H1 (cell line): ENCODE data around the gene ASCC2. TPM values are rescaled to one million over a fixed set of nuclear protein-coding genes. Genes with fewer than 3 reads are reported as not detected.

Source experiments
- CTCF ChIA-PET: fragments of 300-600 bp; sonication (Branson Sonifier 250); formaldehyde crosslinking; loops from one replicate; lab custom pipeline; 2021; ENCODE audit not compliant: partially characterized antibody; lab: Charles Lee
- POLR2A ChIA-PET: fragments of 300-600 bp; sonication (Branson Sonifier 250); formaldehyde crosslinking; loops from one replicate; lab custom pipeline; 2021; ENCODE audit warnings: inconsistent platforms; ENCODE audit not compliant: partially characterized antibody; lab: Charles Lee
- DNase-seq, 2 experiments: peaks; one replicate each; pipeline versions ENCODE4 v3.0.0 to v3.0.0-alpha.2; 2010 to 2022; ENCODE audit warnings: low spot score in 2 of 2, low read depth in 1 of 2, mixed read lengths in 1 of 2
- FAIRE-seq: peaks from 2 replicates; lab custom pipeline; 2011; peaks lifted over from hg19 to GRCh38; lab: Jason Lieb, UNC
- H2AFZ ChIP-seq: 2 replicates; pipeline ENCODE4 v1.8.1; 2012; ENCODE audit warnings: low read length, inconsistent platforms
- H2AK5ac ChIP-seq: 2 replicates; pipeline ENCODE4 v1.6.1; 2013; ENCODE audit warnings: low read depth, low read length
- H2BK120ac ChIP-seq: replicated peaks from 2 replicates; pipeline ENCODE3; 2013; ENCODE audit warnings: low read depth, low read length, inconsistent platforms
- H2BK12ac ChIP-seq: 2 replicates; pipeline ENCODE4 v1.6.1; 2013; ENCODE audit warnings: low read depth, low read length
- H2BK15ac ChIP-seq: 2 replicates; pipeline ENCODE4 v1.6.1; 2013; ENCODE audit warnings: low read length
- H2BK20ac ChIP-seq: 2 replicates; pipeline ENCODE4 v1.6.1; 2013; ENCODE audit warnings: low read length
- H2BK5ac ChIP-seq: 2 replicates; pipeline ENCODE4 v1.6.1; 2013; ENCODE audit warnings: low read depth, low read length
- H3K14ac ChIP-seq: 2 replicates; pipeline ENCODE4 v1.6.1; 2013; ENCODE audit warnings: inconsistent platforms; ENCODE audit not compliant: insufficient read length
- H3K18ac ChIP-seq: 2 replicates; pipeline ENCODE4 v1.6.1; 2013; ENCODE audit warnings: low read length; ENCODE audit errors: extremely low read depth
- H3K23ac ChIP-seq: 2 replicates; pipeline ENCODE4 v1.6.1; 2013; ENCODE audit warnings: inconsistent platforms; ENCODE audit not compliant: insufficient read length
- H3K23me2 ChIP-seq: 2 replicates; pipeline ENCODE4 v1.6.1; 2013; ENCODE audit warnings: low read depth, low read length
- H3K27ac ChIP-seq: 2 replicates; pipeline ENCODE4 v1.6.1; 2011; ENCODE audit warnings: low read depth, low read length, inconsistent platforms
- H3K27me3 ChIP-seq, 4 experiments: replicated peaks in 1 of 4; 1 replicate in 1 of 4; 2 replicates in 3 of 4; pipeline versions ENCODE4 v1.6.1 to v1.8.1; 2011 to 2013; ENCODE audit warnings: low read length in 3 of 4, mild to moderate bottlenecking in 3 of 4, inconsistent platforms in 2 of 4, mixed read lengths in 2 of 4, moderate library complexity in 1 of 4; ENCODE audit not compliant: control insufficient read depth in 3 of 4, insufficient read depth in 3 of 4; ENCODE audit errors: extremely low read depth in 1 of 4
- H3K36me3 ChIP-seq, 4 experiments: 2 replicates each; pipeline versions ENCODE4 v1.6.1 to v1.8.1; 2011 to 2013; ENCODE audit warnings: mild to moderate bottlenecking in 4 of 4, low read length in 3 of 4, moderate library complexity in 2 of 4, control low read depth in 1 of 4, inconsistent platforms in 1 of 4; ENCODE audit not compliant: insufficient read depth in 4 of 4, control insufficient read depth in 2 of 4
- H3K4ac ChIP-seq: replicated peaks from 2 replicates; pipeline ENCODE3; 2013; ENCODE audit warnings: low read length, low read depth, mixed read lengths, inconsistent platforms; ENCODE audit not compliant: insufficient read length
- H3K4me1 ChIP-seq, 4 experiments: replicated peaks in 1 of 4; 1 replicate in 1 of 4; 2 replicates in 3 of 4; pipeline versions ENCODE4 v1.6.1 to v1.8.1; 2011 to 2013; ENCODE audit warnings: low read length in 3 of 4, inconsistent platforms in 2 of 4, mixed read lengths in 1 of 4; ENCODE audit not compliant: insufficient read depth in 4 of 4, control insufficient read depth in 3 of 4
- H3K4me2 ChIP-seq, 2 experiments: 2 replicates each; pipeline versions ENCODE4 v1.6.1 to v1.8.1; 2011 to 2013; ENCODE audit warnings: low read depth in 2 of 2, low read length in 2 of 2, control low read depth in 1 of 2, inconsistent platforms in 1 of 2, mild to moderate bottlenecking in 1 of 2; ENCODE audit not compliant: insufficient read depth in 1 of 2
- H3K4me3 ChIP-seq, 4 experiments: fragments of 200-600, 300-600 bp in 1 of 4; sonication (generic), shearing (Covaris generic), sonication (Bioruptor Twin) in 1 of 4; 2 replicates each; pipeline versions ENCODE4 v1.5.1 to v1.8.1; 2011 to 2016; ENCODE audit warnings: low read length in 4 of 4, low read depth in 3 of 4, control low read depth in 2 of 4, inconsistent platforms in 2 of 4, mild to moderate bottlenecking in 2 of 4, mixed read lengths in 1 of 4, moderate library complexity in 1 of 4; ENCODE audit not compliant: insufficient read depth in 2 of 4; ENCODE audit errors: extremely low read depth in 1 of 4
- H3K56ac ChIP-seq: replicated peaks from 2 replicates; pipeline ENCODE3; 2013; ENCODE audit warnings: low read depth, mild to moderate bottlenecking, mixed read lengths, low read length, inconsistent platforms; ENCODE audit not compliant: insufficient read length
- H3K79me1 ChIP-seq: 2 replicates; pipeline ENCODE4 v1.6.1; 2013; ENCODE audit warnings: low read depth, low read length, control low read depth
- H3K79me2 ChIP-seq, 2 experiments: 2 replicates each; pipeline versions ENCODE4 v1.6.1 to v1.8.1; 2012 to 2013; ENCODE audit warnings: low read length in 2 of 2, mild to moderate bottlenecking in 2 of 2, inconsistent platforms in 1 of 2; ENCODE audit not compliant: insufficient read depth in 2 of 2, control insufficient read depth in 1 of 2
- H3K9ac ChIP-seq, 4 experiments: replicated peaks in 1 of 4; 1 replicate in 1 of 4; 2 replicates in 3 of 4; pipeline versions ENCODE4 v1.6.1 to v1.8.1; 2011 to 2013; ENCODE audit warnings: low read depth in 3 of 4, low read length in 3 of 4, control low read depth in 2 of 4, mild to moderate bottlenecking in 2 of 4, moderate library complexity in 2 of 4, inconsistent platforms in 1 of 4; ENCODE audit errors: extremely low read depth in 1 of 4
- H3K9me3 ChIP-seq, 2 experiments: 2 replicates each; pipeline versions ENCODE4 v1.6.1 to v1.8.1; 2012 to 2013; ENCODE audit warnings: mild to moderate bottlenecking in 2 of 2, moderate library complexity in 2 of 2, control low read depth in 1 of 2, inconsistent platforms in 1 of 2, low read depth in 1 of 2, low read length in 1 of 2, mixed read lengths in 1 of 2; ENCODE audit not compliant: insufficient read depth in 2 of 2
- H4K20me1 ChIP-seq, 2 experiments: replicated peaks in 1 of 2; 2 replicates each; pipeline versions ENCODE3 to v1.8.1; 2011 to 2013; ENCODE audit warnings: inconsistent platforms in 2 of 2, low read length in 2 of 2, mild to moderate bottlenecking in 1 of 2; ENCODE audit not compliant: insufficient read depth in 2 of 2, control insufficient read depth in 1 of 2
- H4K5ac ChIP-seq: 2 replicates; pipeline ENCODE4 v1.6.1; 2013; ENCODE audit warnings: low read length, low read depth, mixed read lengths, inconsistent platforms; ENCODE audit not compliant: insufficient read length
- H4K8ac ChIP-seq: 2 replicates; pipeline ENCODE4 v1.8.0; 2013; ENCODE audit warnings: mild to moderate bottlenecking, moderate library complexity, low read length, inconsistent platforms; ENCODE audit not compliant: insufficient read depth; ENCODE audit errors: extremely low read depth
- H4K91ac ChIP-seq: replicated peaks from 2 replicates; pipeline ENCODE3; 2013; ENCODE audit warnings: low read length, mixed read lengths, inconsistent platforms; ENCODE audit not compliant: insufficient read length
- CEBPB ChIP-seq: IDR thresholded peaks from 2 replicates; pipeline ENCODE4 v1.6.1; 2012; ENCODE audit warnings: low read depth, low read length
- FOSL1 ChIP-seq: IDR thresholded peaks from 2 replicates; pipeline ENCODE4 v1.6.1; 2011; ENCODE audit warnings: mild to moderate bottlenecking, low read depth, low read length, moderate library complexity; ENCODE audit not compliant: insufficient read depth
- HDAC6 ChIP-seq: IDR thresholded peaks from one replicate; pipeline ENCODE4 v1.7.1; 2012; ENCODE audit warnings: low read depth, mild to moderate bottlenecking, inconsistent platforms, low read length, moderate library complexity
- KDM1A ChIP-seq: fragments of 200-600, 300-600 bp; sonication (generic); IDR thresholded peaks from 2 replicates; pipeline ENCODE4 v1.7.1; 2016; ENCODE audit warnings: mild to moderate bottlenecking, low read length, borderline replicate concordance
- PHF8 ChIP-seq: fragments of 200-600 bp; sonication (generic); conservative IDR thresholded peaks from 2 replicates; pipeline ENCODE4 v1.7.1; 2012; ENCODE audit warnings: low read depth, mild to moderate bottlenecking, inconsistent platforms, low read length, moderate library complexity
- SIRT6 ChIP-seq: IDR thresholded peaks from one replicate; pipeline ENCODE4 v1.7.1; 2012; ENCODE audit warnings: low read length, inconsistent platforms
- SRF ChIP-seq: IDR thresholded peaks from 2 replicates; pipeline ENCODE4 v1.6.1; 2011; ENCODE audit warnings: mild to moderate bottlenecking, low read depth, low read length, moderate library complexity
- WGBS, 2 experiments: shearing (Covaris generic) in 1 of 2; methylation state at CpG; one replicate each; pipeline versions ENCODE4 v1.1.6 to v1.1.7; 2013 to 2015; ENCODE audit warnings: low lambda C conversion rate in 2 of 2, mixed read lengths in 2 of 2, inconsistent platforms in 1 of 2, low coverage in 1 of 2, missing lambda C conversion rate in 1 of 2; ENCODE audit not compliant: insufficient replicate concordance in 2 of 2, insufficient coverage in 1 of 2, insufficient read length in 1 of 2; ENCODE audit errors: extremely low coverage in 1 of 2, missing lambda C conversion rate in 1 of 2; 5-methylcytosine and 5-hydroxymethylcytosine counted together
- polyA plus RNA-seq, 7 experiments: library from polyadenylated mRNA; depleted of rRNA in 3 of 7; stranded (reverse) in 5 of 7; unstranded in 2 of 7; fragments of >200 nt in 5 of 7; fragments of 200-250 nt in 2 of 7; gene quantifications; 1 replicate in 5 of 7; 2 replicates in 1 of 7; 4 replicates in 1 of 7; pipeline versions ENCODE4 v1.2.1 to v1.2.3, GENCODE V29; 2011 to 2013; ENCODE audit warnings: missing spikeins in 2 of 7, mixed read lengths in 2 of 7
- total RNA-seq: library from RNA; stranded (reverse); fragmentation: NEBNext Ultra II Directional; extraction: Animal tissue kit (Norgen Biotek cat#: 25700); gene quantifications from 2 replicates; pipeline ENCODE4 v1.2.1, GENCODE V29; 2021
- TF ChIP-seq, protein P1 (sequence below): IDR thresholded peaks from 2 replicates; pipeline ENCODE4 v1.6.1; 2011; ENCODE audit warnings: low read length, improper control_type of control experiment
- TF ChIP-seq, protein P2 (sequence below): IDR thresholded peaks from 2 replicates; pipeline ENCODE4 v1.6.1; 2012; ENCODE audit warnings: inconsistent platforms

ASCC2 gene
- total and polyA plus RNA-seq, 2 of the 8 experiments (the other 6 are each of a cell fraction or from before 2014, with no cell fraction given), result 35.0 to 35.8 TPM

DNA sequence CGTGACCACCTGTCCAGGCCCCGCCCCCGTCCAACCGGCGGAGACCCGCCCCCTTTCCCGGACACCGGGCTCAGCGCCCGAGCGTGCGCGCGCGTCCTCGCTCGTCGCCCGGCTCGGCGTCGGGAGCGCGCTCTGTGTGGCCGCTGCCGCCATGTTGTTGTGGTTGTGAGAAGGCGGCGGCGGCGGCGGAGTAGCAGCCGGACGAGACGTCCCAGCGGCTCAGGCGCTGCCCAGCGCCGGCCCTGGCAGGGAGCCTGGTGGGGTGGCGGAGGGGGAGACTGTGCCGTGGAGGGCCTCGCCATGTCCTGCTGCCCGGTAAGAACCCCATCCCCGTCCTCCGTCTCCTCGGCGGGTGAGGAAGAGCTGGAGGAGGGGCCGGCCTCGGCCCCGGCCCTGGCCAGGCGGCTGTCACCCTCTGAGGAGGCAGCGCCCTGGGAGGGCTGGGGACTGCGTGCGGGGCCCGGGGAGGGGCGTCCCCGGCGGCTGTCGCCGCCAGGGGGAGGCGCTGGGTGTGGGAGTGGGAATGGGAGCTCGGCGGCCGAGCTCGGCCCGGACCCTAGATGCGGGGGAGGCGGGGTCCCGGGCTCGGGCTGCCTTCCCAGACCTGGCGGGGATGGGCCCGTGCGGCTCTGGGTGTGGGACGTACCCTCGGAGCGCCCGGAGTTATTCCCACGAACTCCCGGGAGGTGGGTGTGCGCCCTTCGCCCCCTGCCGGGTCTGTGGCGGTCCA is 45.1 kb upstream of the ASCC2 start, which contains the start of gene MTMR3:
MTMR3 (plus strand) TSS at position 130 of the 730 bp plus-strand sequence. CDS start 87,886 bp downstream, outside the sequence.
- H2BK12ac ChIP-seq, result no peak within 1 kb of the TSS
- ChIA-PET POLR2A (interaction anchor here (1.3 kb wide), 1 partner anchor 51 kb away, joined by 3 read pairs; no protein-coding TSS in a partner anchor), CTCF (interaction anchor here (1.2 to 1.5 kb wide), 3 partner anchors 12 to 119 kb away, joined by 3 to 4 read pairs (median 3); no protein-coding TSS in a partner anchor)
- H3K79me2 ChIP-seq, result peaks cover 0 to 46% of the 10 kb centered on the region in 2 experiments; a peak in 2 of 4 replicates
- H3K4ac ChIP-seq, result no peak within 1 kb of the TSS
- FAIRE-seq (no peak), DNase-seq (peak; percentile 64 to 99)
- no peak within 1 kb of the TSS for H3K14ac ChIP-seq
- H3K23me2 ChIP-seq, result 0 out of 2 replicates have a peak, but pooled peaks cover 2% of the 10 kb centered on the region
- no peaks in the 10 kb centered on the region for H3K36me3 ChIP-seq
- peaks cover 0 to 5% (median 3%) of the 10 kb centered on the region in 4 experiments; a peak in 4 of 7 replicates for H3K4me1 ChIP-seq
- H4K8ac ChIP-seq, result peak within 1 kb of the TSS; percentile 89
- peak within 1 kb of the TSS; percentile 98 for H3K18ac ChIP-seq
- H4K5ac ChIP-seq, result peak within 1 kb of the TSS; percentile 55
- no peaks in the 10 kb centered on the region for H3K79me1 ChIP-seq
- H2BK120ac ChIP-seq, result no peak within 1 kb of the TSS
- H3K4me3 ChIP-seq, result peak within 1 kb of the TSS; percentile 84 to 96 (median 86)
- peaks cover 0 to 5% of the 10 kb centered on the region in 2 experiments for H4K20me1 ChIP-seq
- 1% methylated on average over 55 of the region's 82 CpGs; no CpG with 5 or more reads in 1 of the 2 experiments for WGBS, 2 experiments
- H2AFZ ChIP-seq, result peak within 1 kb of the TSS; percentile 45; the same call in 1 of the 2 replicates
- H3K23ac ChIP-seq, result no peak within 1 kb of the TSS
- H3K4me2 ChIP-seq, result peak within 1 kb of the TSS; percentile 45 to 75
- no peaks in the 10 kb centered on the region for H3K27me3 ChIP-seq
- H3K27ac ChIP-seq, result peak within 1 kb of the TSS; percentile 80; the same call in 1 of the 2 replicates
- H2BK5ac ChIP-seq, result peak within 1 kb of the TSS; percentile 75; the same call in 1 of the 2 replicates
- no peaks in the 10 kb centered on the region for H3K9me3 ChIP-seq
- no peak within 1 kb of the TSS for H2BK15ac ChIP-seq
- no peak within 1 kb of the TSS for H2AK5ac ChIP-seq
- H4K91ac ChIP-seq, result no peak within 1 kb of the TSS
- H3K56ac ChIP-seq, result peak within 1 kb of the TSS; percentile 79
- H2BK20ac ChIP-seq, result no peak within 1 kb of the TSS
- H3K9ac ChIP-seq, result peak within 1 kb of the TSS; percentile 76 to 96 (median 84)
- TF ChIP-seq SRF (no peak), FOSL1 (no peak), SIRT6 (no peak), HDAC6 (no peak), CEBPB (no peak), PHF8 (peak; percentile 79), KDM1A (no peak)
- TF ChIP-seq, protein P1, sequence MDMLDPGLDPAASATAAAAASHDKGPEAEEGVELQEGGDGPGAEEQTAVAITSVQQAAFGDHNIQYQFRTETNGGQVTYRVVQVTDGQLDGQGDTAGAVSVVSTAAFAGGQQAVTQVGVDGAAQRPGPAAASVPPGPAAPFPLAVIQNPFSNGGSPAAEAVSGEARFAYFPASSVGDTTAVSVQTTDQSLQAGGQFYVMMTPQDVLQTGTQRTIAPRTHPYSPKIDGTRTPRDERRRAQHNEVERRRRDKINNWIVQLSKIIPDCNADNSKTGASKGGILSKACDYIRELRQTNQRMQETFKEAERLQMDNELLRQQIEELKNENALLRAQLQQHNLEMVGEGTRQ, result no peak
- TF ChIP-seq, protein P2, sequence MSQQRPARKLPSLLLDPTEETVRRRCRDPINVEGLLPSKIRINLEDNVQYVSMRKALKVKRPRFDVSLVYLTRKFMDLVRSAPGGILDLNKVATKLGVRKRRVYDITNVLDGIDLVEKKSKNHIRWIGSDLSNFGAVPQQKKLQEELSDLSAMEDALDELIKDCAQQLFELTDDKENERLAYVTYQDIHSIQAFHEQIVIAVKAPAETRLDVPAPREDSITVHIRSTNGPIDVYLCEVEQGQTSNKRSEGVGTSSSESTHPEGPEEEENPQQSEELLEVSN, result no peak
